HEK293 (cell line): Measurements from ENCODE around the gene HES2.
A peak's percentile ranks its signal among the peaks of the same experiment; 100 is the strongest.

Experiments
- CTCF ChIA-PET: fragments of 350-600 bp; formaldehyde crosslinking; extraction: SDS; loops from one replicate; lab custom pipeline; 2021; ENCODE audit warnings: antibody characterized with exemption; lab: Yijun Ruan, JAX
- POLR2A ChIA-PET: fragments of 300-600 bp; formaldehyde crosslinking; extraction: SDS; loops from one replicate; lab custom pipeline; 2020; ENCODE audit warnings: antibody characterized with exemption, inconsistent platforms; lab: Yijun Ruan, JAX
- H3K27ac ChIP-seq: fragments of 200-500 bp; sonication (Bioruptor generic); 2 replicates; pipeline ENCODE4 v1.5.1; 2014; ENCODE audit warnings: low read depth, low read length, control low read depth, inconsistent platforms; ENCODE audit errors: extremely low read depth
- H3K36me3 ChIP-seq, 2 experiments: fragments of 200-500 bp in 1 of 2; sonication (Bioruptor generic) in 1 of 2; 1 replicate in 1 of 2; 2 replicates in 1 of 2; pipeline ENCODE4 v1.5.1; 2014 to 2017; ENCODE audit warnings: inconsistent platforms in 2 of 2, low read length in 2 of 2; ENCODE audit not compliant: control insufficient read depth in 2 of 2, insufficient read depth in 1 of 2
- H3K4me1 ChIP-seq: fragments of 200-500 bp; sonication (Bioruptor generic); 2 replicates; pipeline ENCODE4 v1.5.1; 2014; ENCODE audit warnings: mild to moderate bottlenecking, low read length, inconsistent platforms; ENCODE audit not compliant: control insufficient read depth, insufficient read depth
- H3K4me3 ChIP-seq: 2 replicates; pipeline ENCODE4 v1.5.1; 2011; ENCODE audit warnings: low read depth, mild to moderate bottlenecking, control low read depth, low read length, moderate library complexity
- H3K9me3 ChIP-seq: fragments of 200-500 bp; sonication (Bioruptor generic); 2 replicates; pipeline ENCODE4 v1.5.1; 2014; ENCODE audit warnings: low read depth, low read length, inconsistent platforms; ENCODE audit not compliant: control insufficient read depth, insufficient read depth
- HOXA7 ChIP-seq: sonication (generic); formaldehyde crosslinking; IDR thresholded peaks from 2 replicates; pipeline ENCODE4 v1.8.1; 2022; ENCODE audit warnings: missing genetic modification reagents, borderline replicate concordance
- KLF1 ChIP-seq: fragments of 450-650 bp; formaldehyde crosslinking; IDR thresholded peaks from 2 replicates; pipeline ENCODE4 v1.5.1; 2016; ENCODE audit warnings: missing biosample characterization, missing genetic modification characterization
- SP3 ChIP-seq: fragments of 450-650 bp; formaldehyde crosslinking; IDR thresholded peaks from 2 replicates; pipeline ENCODE4 v1.5.1; 2016; ENCODE audit warnings: missing biosample characterization, missing genetic modification characterization
- ZBTB1 ChIP-seq: fragments of 450-650 bp; formaldehyde crosslinking; IDR thresholded peaks from 2 replicates; pipeline ENCODE4 v1.5.1; 2016; ENCODE audit warnings: missing biosample characterization, missing genetic modification characterization
- ZFP37 ChIP-seq: fragments of 450-650 bp; formaldehyde crosslinking; IDR thresholded peaks from 2 replicates; pipeline ENCODE4 v1.5.1; 2016; ENCODE audit warnings: missing biosample characterization, missing genetic modification characterization
- ZNF16 ChIP-seq: fragments of 450-650 bp; formaldehyde crosslinking; IDR thresholded peaks from 2 replicates; pipeline ENCODE4 v1.5.1; 2016; ENCODE audit warnings: low read depth, missing biosample characterization, missing genetic modification characterization
- ZNF24 ChIP-seq: fragments of 450-650 bp; formaldehyde crosslinking; IDR thresholded peaks from 2 replicates; pipeline ENCODE4 v1.5.1; 2016; ENCODE audit warnings: missing biosample characterization, missing genetic modification characterization
- ZNF292 ChIP-seq: fragments of 450-650 bp; formaldehyde crosslinking; IDR thresholded peaks from 2 replicates; pipeline ENCODE4 v1.5.1; 2016; ENCODE audit warnings: low read depth, missing biosample characterization, missing genetic modification characterization, borderline replicate concordance
- ZNF311 ChIP-seq: fragments of 450-650 bp; formaldehyde crosslinking; IDR thresholded peaks from 2 replicates; pipeline ENCODE4 v1.5.1; 2017; ENCODE audit warnings: missing biosample characterization, missing genetic modification characterization, borderline replicate concordance
- ZNF549 ChIP-seq: fragments of 450-650 bp; IDR thresholded peaks from 2 replicates; pipeline ENCODE4 v1.5.1; 2018; ENCODE audit warnings: missing biosample characterization, missing genetic modification characterization, mild to moderate bottlenecking, inconsistent platforms, moderate library complexity
- ZNF624 ChIP-seq: fragments of 450-650 bp; formaldehyde crosslinking; IDR thresholded peaks from 2 replicates; pipeline ENCODE4 v1.5.1; 2017; ENCODE audit warnings: missing biosample characterization, missing genetic modification characterization
- ZNF654 ChIP-seq: fragments of 450-650 bp; formaldehyde crosslinking; IDR thresholded peaks from 2 replicates; pipeline ENCODE4 v1.5.1; 2016; ENCODE audit warnings: low read depth, missing biosample characterization, missing genetic modification characterization
- ZNF664 ChIP-seq: fragments of 450-650 bp; formaldehyde crosslinking; IDR thresholded peaks from 2 replicates; pipeline ENCODE4 v1.5.1; 2016; ENCODE audit warnings: missing biosample characterization, missing genetic modification characterization
- ZNF707 ChIP-seq: fragments of 450-650 bp; formaldehyde crosslinking; IDR thresholded peaks from 2 replicates; pipeline ENCODE4 v1.5.1; 2016; ENCODE audit warnings: missing biosample characterization, missing genetic modification characterization
- ZNF747 ChIP-seq: fragments of 450-650 bp; formaldehyde crosslinking; IDR thresholded peaks from 2 replicates; pipeline ENCODE4 v1.5.1; 2016; ENCODE audit warnings: missing biosample characterization, missing genetic modification characterization
- ZNF777 ChIP-seq: fragments of 450-650 bp; formaldehyde crosslinking; IDR thresholded peaks from 2 replicates; pipeline ENCODE4 v1.5.1; 2017; ENCODE audit warnings: missing biosample characterization, missing genetic modification characterization, borderline replicate concordance
- ZSCAN30 ChIP-seq: fragments of 450-650 bp; IDR thresholded peaks from 2 replicates; pipeline ENCODE4 v1.5.1; 2018; ENCODE audit warnings: missing biosample characterization, mild to moderate bottlenecking, missing genetic modification characterization, moderate library complexity
- TF ChIP-seq, protein P1 (sequence below): fragments of 450-650 bp; formaldehyde crosslinking; IDR thresholded peaks from 2 replicates; pipeline ENCODE4 v1.5.1; 2016; ENCODE audit warnings: missing biosample characterization, missing genetic modification characterization
- TF ChIP-seq, protein P2 (sequence below): fragments of 450-650 bp; formaldehyde crosslinking; IDR thresholded peaks from 2 replicates; pipeline ENCODE4 v1.5.1; 2016; ENCODE audit warnings: missing biosample characterization, missing genetic modification characterization
- TF ChIP-seq, protein P3 (sequence below): fragments of 450-650 bp; formaldehyde crosslinking; IDR thresholded peaks from 2 replicates; pipeline ENCODE4 v1.5.1; 2016; ENCODE audit warnings: missing biosample characterization, missing genetic modification characterization

Gene HES2

DNA sequence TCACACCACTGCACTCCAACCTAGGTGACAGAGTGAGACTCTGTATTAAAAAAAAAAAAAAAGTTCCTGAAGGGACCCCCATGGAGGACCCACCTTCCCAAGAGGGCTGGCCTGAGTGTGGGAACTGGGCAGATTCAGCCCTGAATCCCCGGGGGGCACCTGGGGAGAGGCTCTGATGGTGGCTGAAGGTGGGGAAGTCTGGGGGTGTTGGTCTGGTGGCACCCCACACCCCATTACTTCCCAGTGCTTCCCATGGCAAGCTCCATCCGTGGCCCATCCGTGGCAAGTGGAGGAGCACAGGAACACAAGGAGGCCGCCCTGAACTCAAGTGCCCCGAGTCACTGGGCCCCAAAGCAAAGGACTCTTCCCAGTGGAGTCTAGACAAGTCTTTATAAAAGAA is 47.0 kb upstream of the HES2 start:
- no peaks in the 10 kb centered on the region for H3K4me1 ChIP-seq
- H3K4me3 ChIP-seq, result no peak overlapping the region
- no peaks in the 10 kb centered on the region for H3K9me3 ChIP-seq
- H3K27ac ChIP-seq, result no peak overlapping the region
- POLR2A ChIA-PET, result no interaction called here
- CTCF ChIA-PET, result interaction anchor here (0.6 to 0.8 kb wide), 3 partner anchors 10 to 799 kb away, joined by 3 to 4 read pairs (median 3); no protein-coding TSS in a partner anchor
- no peak for TF ChIP-seq ZNF549 (tag by site-specific recombination)
- TF ChIP-seq ZNF24 (tag by site-specific recombination), result no peak
- TF ChIP-seq ZNF311, result no peak
- TF ChIP-seq ZNF707 (tag by site-specific recombination), result no peak
- no peak for TF ChIP-seq ZNF624
- TF ChIP-seq ZNF664 (tag by site-specific recombination), result no peak
- TF ChIP-seq, protein P1, sequence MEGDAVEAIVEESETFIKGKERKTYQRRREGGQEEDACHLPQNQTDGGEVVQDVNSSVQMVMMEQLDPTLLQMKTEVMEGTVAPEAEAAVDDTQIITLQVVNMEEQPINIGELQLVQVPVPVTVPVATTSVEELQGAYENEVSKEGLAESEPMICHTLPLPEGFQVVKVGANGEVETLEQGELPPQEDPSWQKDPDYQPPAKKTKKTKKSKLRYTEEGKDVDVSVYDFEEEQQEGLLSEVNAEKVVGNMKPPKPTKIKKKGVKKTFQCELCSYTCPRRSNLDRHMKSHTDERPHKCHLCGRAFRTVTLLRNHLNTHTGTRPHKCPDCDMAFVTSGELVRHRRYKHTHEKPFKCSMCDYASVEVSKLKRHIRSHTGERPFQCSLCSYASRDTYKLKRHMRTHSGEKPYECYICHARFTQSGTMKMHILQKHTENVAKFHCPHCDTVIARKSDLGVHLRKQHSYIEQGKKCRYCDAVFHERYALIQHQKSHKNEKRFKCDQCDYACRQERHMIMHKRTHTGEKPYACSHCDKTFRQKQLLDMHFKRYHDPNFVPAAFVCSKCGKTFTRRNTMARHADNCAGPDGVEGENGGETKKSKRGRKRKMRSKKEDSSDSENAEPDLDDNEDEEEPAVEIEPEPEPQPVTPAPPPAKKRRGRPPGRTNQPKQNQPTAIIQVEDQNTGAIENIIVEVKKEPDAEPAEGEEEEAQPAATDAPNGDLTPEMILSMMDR (tag by site-specific recombination), result no peak
- TF ChIP-seq, protein P2, sequence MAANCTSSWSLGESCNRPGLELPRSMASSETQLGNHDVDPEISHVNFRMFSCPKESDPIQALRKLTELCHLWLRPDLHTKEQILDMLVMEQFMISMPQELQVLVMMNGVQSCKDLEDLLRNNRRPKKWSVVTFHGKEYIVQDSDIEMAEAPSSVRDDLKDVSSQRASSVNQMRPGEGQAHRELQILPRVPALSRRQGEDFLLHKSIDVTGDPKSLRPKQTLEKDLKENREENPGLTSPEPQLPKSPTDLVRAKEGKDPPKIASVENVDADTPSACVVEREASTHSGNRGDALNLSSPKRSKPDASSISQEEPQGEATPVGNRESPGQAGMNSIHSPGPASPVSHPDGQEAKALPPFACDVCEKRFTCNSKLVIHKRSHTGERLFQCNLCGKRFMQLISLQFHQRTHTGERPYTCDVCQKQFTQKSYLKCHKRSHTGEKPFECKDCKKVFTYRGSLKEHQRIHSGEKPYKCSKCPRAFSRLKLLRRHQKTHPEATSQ (tag by site-specific recombination), result no peak
- no peak for TF ChIP-seq ZNF777 (tag by site-specific recombination)
- TF ChIP-seq SP3 (tag by site-specific recombination), result no peak
- H3K36me3 ChIP-seq, result peaks cover 0 to 68% of the 10 kb centered on the region in 2 experiments; a peak in 1 of 3 replicates

DNA sequence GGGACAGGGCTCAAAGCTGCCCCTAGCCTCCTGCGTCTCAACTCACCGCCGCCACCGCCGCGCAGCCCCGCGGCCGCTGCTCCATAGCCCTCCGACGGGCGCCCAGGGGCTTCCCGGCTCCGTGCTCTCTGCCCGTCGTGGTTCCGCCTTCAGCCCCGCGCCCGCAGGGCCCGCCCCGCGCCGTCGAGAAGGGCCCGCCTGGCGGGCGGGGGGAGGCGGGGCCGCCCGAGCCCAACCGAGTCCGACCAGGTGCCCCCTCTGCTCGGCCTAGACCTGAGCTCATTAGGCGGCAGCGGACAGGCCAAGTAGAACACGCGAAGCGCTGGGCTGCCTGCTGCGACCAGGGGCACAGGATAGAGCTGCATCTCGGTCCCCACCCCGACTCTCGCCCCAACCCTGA is 46.3 kb upstream of the HES2 start, which contains the start of gene TNFRSF25:
TSS of gene TNFRSF25 (minus strand) at position 151 of the 400 bp plus-strand sequence. CDS start at position 85, 66 bp downstream.
- H3K4me3 ChIP-seq, result no peak within 1 kb of the TSS
- ChIA-PET CTCF (interaction anchor here (0.7 to 0.8 kb wide), 3 partner anchors 10 to 798 kb away, joined by 3 to 4 read pairs (median 4); no protein-coding TSS in a partner anchor), POLR2A (no interaction called here)
- no peaks in the 10 kb centered on the region for H3K9me3 ChIP-seq
- TF ChIP-seq ZFP37 (tag by site-specific recombination) (no peak), ZNF16 (no peak), ZNF292 (tag by site-specific recombination) (no peak), ZSCAN30 (tag by site-specific recombination) (no peak)
- TF ChIP-seq, protein P3, sequence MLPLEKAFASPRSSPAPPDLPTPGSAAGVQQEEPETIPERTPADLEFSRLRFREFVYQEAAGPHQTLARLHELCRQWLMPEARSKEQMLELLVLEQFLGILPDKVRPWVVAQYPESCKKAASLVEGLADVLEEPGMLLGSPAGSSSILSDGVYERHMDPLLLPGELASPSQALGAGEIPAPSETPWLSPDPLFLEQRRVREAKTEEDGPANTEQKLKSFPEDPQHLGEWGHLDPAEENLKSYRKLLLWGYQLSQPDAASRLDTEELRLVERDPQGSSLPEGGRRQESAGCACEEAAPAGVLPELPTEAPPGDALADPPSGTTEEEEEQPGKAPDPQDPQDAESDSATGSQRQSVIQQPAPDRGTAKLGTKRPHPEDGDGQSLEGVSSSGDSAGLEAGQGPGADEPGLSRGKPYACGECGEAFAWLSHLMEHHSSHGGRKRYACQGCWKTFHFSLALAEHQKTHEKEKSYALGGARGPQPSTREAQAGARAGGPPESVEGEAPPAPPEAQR (tag by site-specific recombination), result no peak
- H3K4me1 ChIP-seq, result no peaks in the 10 kb centered on the region
- H3K27ac ChIP-seq, result no peak within 1 kb of the TSS
- peaks cover 0 to 69% of the 10 kb centered on the region in 2 experiments; a peak in 1 of 3 replicates for H3K36me3 ChIP-seq

DNA sequence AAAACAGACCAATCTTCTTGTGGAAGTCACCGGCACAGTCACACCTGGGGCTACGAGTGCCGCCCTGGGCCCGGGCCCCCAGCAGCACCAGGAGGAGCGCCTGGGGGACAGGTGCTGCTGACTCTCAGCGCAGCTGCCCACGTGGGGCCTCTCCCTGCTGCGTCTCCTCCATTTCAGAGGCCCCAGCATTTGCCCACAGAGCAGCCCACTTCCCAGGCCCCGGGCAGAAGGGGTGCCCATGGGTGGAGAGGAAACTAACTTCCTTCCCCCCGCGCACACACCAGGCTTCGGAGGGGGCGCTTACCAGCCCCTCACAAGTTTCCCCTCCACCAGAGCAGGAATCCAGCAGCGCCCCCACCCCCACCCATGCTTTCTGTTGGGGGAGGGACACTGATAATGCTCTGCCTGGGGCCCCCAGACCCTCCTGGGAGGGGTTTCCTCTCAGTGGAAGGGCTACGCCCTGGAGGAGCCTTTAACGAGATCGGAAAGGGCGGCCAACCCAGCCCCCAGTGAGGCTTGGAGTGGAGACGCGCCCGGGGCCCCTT is 45.8 kb upstream of the HES2 start:
- ChIA-PET CTCF (interaction anchor here (0.7 kb wide), 1 partner anchor 382 kb away, joined by 4 read pairs; no protein-coding TSS in a partner anchor), POLR2A (no interaction called here)
- Histone ChIP-seq H3K27ac (no peak overlapping the region), H3K9me3 (no peaks in the 10 kb centered on the region), H3K36me3 (peaks cover 0 to 65% of the 10 kb centered on the region in 2 experiments; a peak in 1 of 3 replicates), H3K4me1 (no peaks in the 10 kb centered on the region), H3K4me3 (no peak overlapping the region)
- TF ChIP-seq KLF1, result peak; percentile 34; the same call in 1 of the 2 replicates
- TF ChIP-seq ZNF664 (tag by site-specific recombination), result no peak
- no peak for TF ChIP-seq ZBTB1 (tag by site-specific recombination)
- no peak for TF ChIP-seq HOXA7 (CRISPR knock-in tag)
- TF ChIP-seq ZNF654 (tag by site-specific recombination), result no peak
- TF ChIP-seq ZNF747, result no peak
